ENCODE data around the gene JSRP1.
"Not testable (repeated sequence)": the region's sequence is repeated elsewhere in the genome, so short reads cannot be mapped to it uniquely, and the experiment has no call there.

DNA sequence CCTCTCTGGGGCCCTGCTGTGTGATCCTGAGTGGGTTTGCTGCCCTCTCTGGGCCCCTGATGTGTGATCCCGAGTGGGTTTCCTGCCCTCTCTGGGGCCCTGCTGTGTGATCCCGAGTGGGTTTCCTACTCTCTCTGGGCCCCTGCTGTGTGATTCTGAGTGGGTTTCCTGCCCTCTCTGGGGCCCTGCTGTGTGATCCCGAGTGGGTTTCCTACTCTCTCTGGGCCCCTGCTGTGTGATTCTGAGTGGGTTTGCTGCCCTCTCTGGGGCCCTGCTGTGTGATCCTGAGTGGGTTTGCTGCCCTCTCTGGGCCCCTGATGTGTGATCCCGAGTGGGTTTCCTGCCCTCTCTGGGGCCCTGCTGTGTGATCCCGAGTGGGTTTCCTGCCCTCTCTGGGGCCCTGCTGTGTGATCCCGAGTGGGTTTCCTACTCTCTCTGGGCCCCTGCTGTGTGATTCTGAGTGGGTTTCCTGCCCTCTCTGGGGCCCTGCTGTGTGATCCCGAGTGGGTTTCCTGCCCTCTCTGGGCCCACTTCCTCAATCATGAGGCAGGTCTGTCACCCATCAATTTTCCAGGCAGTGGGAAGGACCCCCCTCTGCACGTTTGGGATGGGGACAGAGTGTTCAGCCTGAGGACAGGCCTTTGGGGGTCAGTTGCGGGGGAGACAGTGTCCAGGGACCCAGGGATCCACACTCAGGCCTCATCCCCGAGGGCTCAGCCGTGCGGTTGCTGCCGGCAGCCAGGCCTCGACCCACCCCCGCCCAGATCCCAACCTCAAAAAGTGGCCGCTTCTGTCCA is 25.2 kb upstream of the JSRP1 start:
- TF ChIP-seq, protein P1, sequence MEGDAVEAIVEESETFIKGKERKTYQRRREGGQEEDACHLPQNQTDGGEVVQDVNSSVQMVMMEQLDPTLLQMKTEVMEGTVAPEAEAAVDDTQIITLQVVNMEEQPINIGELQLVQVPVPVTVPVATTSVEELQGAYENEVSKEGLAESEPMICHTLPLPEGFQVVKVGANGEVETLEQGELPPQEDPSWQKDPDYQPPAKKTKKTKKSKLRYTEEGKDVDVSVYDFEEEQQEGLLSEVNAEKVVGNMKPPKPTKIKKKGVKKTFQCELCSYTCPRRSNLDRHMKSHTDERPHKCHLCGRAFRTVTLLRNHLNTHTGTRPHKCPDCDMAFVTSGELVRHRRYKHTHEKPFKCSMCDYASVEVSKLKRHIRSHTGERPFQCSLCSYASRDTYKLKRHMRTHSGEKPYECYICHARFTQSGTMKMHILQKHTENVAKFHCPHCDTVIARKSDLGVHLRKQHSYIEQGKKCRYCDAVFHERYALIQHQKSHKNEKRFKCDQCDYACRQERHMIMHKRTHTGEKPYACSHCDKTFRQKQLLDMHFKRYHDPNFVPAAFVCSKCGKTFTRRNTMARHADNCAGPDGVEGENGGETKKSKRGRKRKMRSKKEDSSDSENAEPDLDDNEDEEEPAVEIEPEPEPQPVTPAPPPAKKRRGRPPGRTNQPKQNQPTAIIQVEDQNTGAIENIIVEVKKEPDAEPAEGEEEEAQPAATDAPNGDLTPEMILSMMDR (IDR thresholded peaks at IDR 0.05; ENCODE audit: low read length): not testable (repeated sequence)
- not testable (repeated sequence) for TF ChIP-seq EZH2 (IDR thresholded peaks at IDR 0.05; ENCODE audit: borderline replicate concordance, low read length)

Measured in OCI-LY1 (cell line).